ENCODE results near the gene CADPS.

The CADPS gene

GRCh38 chr3:62805580-62806277 lies 69.5 kb downstream of the CADPS start:
- no peak for DNase-seq

- DNase-seq: no peak
Measured at GRCh38 chr3:62805106-62805505, 70.1 kb downstream of the CADPS start.

GRCh38 chr3:62803276-62803675 lies 71.9 kb downstream of the CADPS start:
- DNase-seq: no peak

GRCh38 chr3:62798000-62798399 lies 77.2 kb downstream of the CADPS start:
- no peak for DNase-seq

GRCh38 chr3:62797132-62797531 lies 78.1 kb downstream of the CADPS start:
- no peak for DNase-seq

GRCh38 chr3:62795978-62796657 lies 79.1 kb downstream of the CADPS start:
- no peak for DNase-seq

GRCh38 chr3:62793946-62794345 lies 81.3 kb downstream of the CADPS start:
- DNase-seq: no peak

- no peak for DNase-seq
Measured at GRCh38 chr3:62785384-62785783, 89.8 kb downstream of the CADPS start.

GRCh38 chr3:62781121-62781520 lies 94.1 kb downstream of the CADPS start:
- no peak for DNase-seq

- no peak for DNase-seq
Measured at GRCh38 chr3:62777674-62778073, 97.5 kb downstream of the CADPS start.

GRCh38 chr3:62777130-62777529 lies 98.1 kb downstream of the CADPS start:
- no peak for DNase-seq

GRCh38 chr3:62774221-62774620 lies 101.0 kb downstream of the CADPS start:
- DNase-seq: no peak

GRCh38 chr3:62771331-62772072 lies 103.7 kb downstream of the CADPS start:
- no peak for DNase-seq

GRCh38 chr3:62768896-62769295 lies 106.3 kb downstream of the CADPS start:
- DNase-seq: no peak

- no peak for DNase-seq
Measured at GRCh38 chr3:62761711-62762110, 113.5 kb downstream of the CADPS start.

- no peak for DNase-seq
Measured at GRCh38 chr3:62761311-62761710, 113.9 kb downstream of the CADPS start.

- DNase-seq: no peak
Measured at GRCh38 chr3:62758296-62759066, 116.7 kb downstream of the CADPS start.

GRCh38 chr3:62757045-62757444 lies 118.2 kb downstream of the CADPS start:
- DNase-seq: no peak

- peak; percentile 59 for DNase-seq
Measured at GRCh38 chr3:62755285-62755684, 119.9 kb downstream of the CADPS start.

GRCh38 chr3:62749657-62750056 lies 125.6 kb downstream of the CADPS start:
- no peak for DNase-seq

GRCh38 chr3:62749130-62749529 lies 126.1 kb downstream of the CADPS start:
- DNase-seq: no peak

GRCh38 chr3:62737449-62737848 lies 137.8 kb downstream of the CADPS start:
- DNase-seq: no peak

- DNase-seq: no peak
Measured at GRCh38 chr3:62735510-62735909, 139.7 kb downstream of the CADPS start.

Measured in DMS153 (cell line).